ENCODE data around the gene FHL3. TPM values are rescaled to one million over a fixed set of nuclear protein-coding genes. Genes with fewer than 3 reads are reported as not detected.

The FHL3 gene
- polyA plus RNA-seq, 2 donors, result 8.3 to 13.7 TPM

Other genes starting within 250 kb of the FHL3 start
- under 1 TPM; 0.24 to 0.38 TPM for gene EPHA10, start 240.4 kb downstream of the FHL3 start, polyA plus RNA-seq
- gene MANEAL, start 211.7 kb downstream of the FHL3 start, polyA plus RNA-seq, result 1 to 10 TPM; 3.1 to 3.4 TPM
- 10 to 100 TPM; 19.3 to 39.0 TPM for gene C1orf122, start 197.7 kb downstream of the FHL3 start, polyA plus RNA-seq
- gene YRDC, start 197.3 kb downstream of the FHL3 start, polyA plus RNA-seq, result 10 to 100 TPM in 1 of 2 donors, 1 to 10 TPM in 1; 8.9 to 15.6 TPM
- 1 to 10 TPM; 3.2 to 5.6 TPM for gene MTF1, start 145.9 kb downstream of the FHL3 start, polyA plus RNA-seq
- gene INPP5B, start 58.5 kb downstream of the FHL3 start, polyA plus RNA-seq, result 1 to 10 TPM; 4.4 to 7.4 TPM
- gene SF3A3, start 15.5 kb downstream of the FHL3 start, polyA plus RNA-seq, result 10 to 100 TPM; 10.6 to 21.4 TPM
- gene UTP11, start 7.2 kb upstream of the FHL3 start, polyA plus RNA-seq, result 10 to 100 TPM; 16.3 to 32.0 TPM
- 1 to 10 TPM in 1 of 2 donors, under 1 TPM in 1; 0.22 to 1.4 TPM for gene POU3F1, start 41.3 kb upstream of the FHL3 start, polyA plus RNA-seq

Data from esophagus (tissue), 2 donors.